ENCODE results near the gene MED13L.

The MED13L gene

DNA sequence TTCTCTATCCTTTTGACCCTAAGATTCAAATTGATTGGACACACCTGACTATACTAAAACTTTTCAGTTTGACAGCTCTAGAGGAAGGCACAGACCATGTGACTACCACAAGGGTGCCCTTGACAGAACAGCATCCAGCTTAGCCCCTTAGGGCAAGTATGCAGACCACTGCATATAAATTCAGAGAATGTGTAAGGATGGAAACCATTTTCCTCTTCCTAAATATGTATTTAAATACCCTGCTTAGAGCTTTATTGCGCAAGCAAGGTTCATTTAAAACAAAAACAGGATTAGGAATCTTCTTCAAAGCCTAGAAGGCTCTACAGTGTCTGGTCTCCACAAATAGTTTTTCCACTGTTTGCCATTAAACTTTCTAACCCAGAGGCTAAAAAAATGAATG lies 202.8 kb downstream of the MED13L start:
- no peak for DNase-seq

DNA sequence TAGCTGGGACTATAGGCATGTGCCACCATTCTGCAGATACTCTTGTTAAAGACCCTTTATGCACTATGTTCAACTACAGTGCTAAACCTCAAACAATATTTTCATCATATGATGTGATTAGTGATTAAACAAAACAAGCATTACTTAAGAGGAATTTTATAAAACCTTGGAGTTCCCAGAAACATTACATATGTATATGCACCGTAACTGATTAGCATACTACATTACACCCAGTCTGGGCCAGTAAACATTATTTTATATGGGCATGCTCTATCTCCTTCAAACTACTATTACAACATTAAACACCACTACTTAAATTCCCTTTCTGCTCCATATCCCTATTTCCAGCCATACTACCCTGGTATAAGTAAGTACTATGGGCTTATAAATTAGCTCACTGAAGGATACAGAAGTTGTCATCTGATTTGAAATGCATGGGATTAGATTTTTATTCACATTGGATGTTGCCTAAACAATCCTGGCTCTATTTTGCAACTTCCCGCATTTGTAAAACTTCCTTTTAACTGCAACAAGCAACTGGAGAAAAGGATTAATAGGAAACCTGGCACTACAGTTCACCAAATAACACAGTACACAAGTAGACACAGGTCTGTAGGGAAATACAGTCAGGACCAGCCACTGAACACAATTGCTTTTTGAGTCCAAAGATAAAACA lies 205.8 kb downstream of the MED13L start:
- no peak for DNase-seq

DNA sequence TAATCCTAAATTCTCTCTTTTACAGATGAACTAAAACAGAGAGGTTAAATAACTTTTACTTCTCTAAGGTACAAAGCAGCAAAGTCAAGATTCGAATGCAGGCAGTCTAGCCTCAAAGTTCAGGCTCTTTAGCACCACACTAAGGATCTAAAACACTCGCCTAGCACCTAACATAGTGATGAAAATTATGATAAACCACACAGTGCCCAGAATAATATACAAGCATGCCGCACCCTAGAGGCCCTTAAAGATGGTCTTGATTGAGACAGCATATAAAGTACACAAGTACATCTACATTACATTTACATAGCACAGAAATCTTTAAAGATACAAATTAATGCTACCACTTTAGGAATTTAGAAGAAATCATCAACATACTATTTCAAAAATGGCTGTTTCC lies 207.0 kb downstream of the MED13L start:
- DNase-seq: no peak

DNA sequence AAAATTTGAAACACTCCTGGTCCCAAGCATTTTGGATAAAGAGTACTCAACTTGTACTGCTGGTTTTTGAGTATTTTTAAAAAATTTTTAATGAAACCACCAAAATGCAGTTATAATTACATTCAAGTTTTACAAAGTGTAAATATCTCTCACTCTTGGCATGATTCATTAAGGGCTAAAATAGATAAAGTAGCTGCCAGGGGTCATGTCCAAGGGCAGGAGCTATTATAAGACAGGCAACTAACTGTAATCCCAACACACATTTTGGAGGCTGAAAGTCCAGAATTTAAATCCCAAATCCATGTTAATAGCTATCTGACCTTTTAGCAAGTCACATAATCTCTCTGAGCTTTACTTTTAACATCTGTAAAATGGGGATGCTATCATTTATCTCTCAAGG lies 207.6 kb downstream of the MED13L start:
- DNase-seq: no peak

DNA sequence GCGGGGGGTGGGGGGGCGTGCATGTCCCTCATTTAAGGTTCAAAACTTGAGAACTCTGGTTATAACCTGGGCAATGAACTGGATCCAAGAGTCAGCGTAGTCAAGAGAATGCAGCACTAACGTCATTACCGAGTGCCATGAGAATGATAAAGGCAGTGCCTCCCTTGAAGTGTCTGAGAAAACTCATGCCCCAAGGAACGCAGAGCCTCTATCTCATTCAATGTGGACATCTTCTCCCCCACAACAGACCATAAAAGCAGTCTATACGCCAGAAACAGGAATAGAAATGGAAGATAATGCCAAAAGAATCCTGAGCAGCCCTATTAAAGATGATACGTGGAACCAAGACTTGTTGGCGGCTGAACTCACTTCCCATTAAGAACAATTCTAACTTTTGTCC lies 208.6 kb downstream of the MED13L start:
- DNase-seq: no peak

DNA sequence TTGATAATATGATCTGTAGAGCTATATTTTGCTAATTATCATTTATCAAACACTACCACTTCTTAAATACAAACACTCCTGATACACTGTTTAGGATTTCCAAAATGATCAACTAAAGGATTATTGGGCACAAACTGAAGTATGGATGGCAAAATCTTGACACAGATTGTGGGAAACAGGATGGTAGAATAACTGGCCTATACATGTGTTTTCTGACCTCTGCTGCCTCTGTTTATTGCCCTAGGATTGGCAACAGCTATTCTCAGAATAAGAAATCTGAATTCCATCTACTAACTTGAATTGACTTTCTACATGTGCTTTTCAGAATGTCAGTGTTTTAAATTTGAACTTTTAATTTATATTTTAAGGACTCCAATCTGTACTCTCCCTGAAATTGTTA lies 209.1 kb downstream of the MED13L start:
- DNase-seq: no peak

DNA sequence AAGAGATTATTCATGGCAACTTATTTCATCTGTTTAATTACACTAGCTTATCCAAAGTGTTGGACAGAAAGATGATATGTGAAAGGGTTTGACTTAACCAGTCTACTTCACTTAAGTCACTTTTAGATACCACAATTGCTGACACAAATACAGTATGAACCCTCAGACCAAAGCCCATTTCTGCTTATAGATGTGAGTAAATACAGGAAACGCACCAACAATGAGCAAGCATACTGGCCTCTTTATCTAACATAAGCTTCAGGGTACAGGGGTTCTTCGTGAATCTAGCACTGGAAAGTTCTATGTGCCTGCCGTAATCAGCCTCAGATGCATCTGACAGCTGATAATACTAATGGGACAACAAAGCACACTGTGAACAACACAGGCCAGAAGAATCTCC lies 209.6 kb downstream of the MED13L start:
- DNase-seq: no peak

DNA sequence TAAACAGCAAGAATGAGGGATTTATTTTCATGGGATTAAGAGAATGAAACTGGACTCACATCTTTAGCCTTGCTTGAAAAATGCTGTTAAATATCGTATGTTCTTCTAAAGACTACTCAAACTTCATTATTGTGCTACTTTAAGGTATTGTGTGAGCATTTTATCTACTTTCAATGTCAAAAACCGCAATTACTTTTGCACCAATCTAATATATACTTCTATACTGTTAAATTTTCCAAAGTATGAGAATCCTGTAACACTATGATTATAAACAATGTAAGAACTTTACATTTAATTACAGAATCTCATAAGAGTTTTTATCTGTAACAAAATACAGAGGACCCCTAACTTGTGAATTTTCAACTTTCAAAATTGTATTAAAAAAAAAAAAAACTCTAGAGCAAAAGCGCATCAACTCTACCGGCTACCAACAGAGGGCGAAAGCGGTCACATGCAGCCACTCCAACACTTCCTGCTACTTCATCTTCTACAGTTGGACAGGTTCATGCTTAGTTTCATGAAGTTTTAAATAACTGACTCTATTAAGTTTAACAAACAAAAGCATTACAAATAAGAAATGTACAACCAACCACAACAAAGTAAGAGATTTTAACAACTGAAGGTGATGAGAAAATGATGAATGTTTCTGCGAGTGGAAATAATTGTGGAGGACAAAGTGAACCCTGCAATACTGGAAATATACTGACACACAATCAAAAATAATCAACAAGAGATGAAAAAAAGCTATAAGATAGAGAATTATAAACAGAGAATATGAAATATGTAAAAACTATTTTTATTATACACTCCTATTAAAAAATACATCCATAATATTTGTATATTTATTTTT lies 210.9 kb downstream of the MED13L start:
- DNase-seq: peak; percentile 47 to 65

DNA sequence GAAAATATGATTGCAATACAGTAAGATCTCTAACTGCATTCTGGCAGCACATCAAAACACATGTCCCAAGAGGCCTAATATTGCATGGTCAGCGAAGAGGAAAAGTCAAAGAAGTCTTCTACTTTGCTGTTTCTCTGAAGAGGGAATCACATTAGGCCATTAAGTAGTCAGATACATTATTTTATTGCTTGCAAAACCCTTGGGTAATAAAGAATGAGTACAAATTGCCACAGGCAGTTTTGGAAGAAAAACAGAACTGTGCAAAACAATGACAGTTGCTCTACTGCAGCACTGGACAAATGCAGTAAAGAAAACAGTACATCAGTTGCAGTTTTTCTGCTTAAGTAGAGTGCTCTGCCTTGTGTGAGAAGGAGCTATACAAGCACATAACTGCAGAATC lies 211.9 kb downstream of the MED13L start:
- no peak for DNase-seq

DNA sequence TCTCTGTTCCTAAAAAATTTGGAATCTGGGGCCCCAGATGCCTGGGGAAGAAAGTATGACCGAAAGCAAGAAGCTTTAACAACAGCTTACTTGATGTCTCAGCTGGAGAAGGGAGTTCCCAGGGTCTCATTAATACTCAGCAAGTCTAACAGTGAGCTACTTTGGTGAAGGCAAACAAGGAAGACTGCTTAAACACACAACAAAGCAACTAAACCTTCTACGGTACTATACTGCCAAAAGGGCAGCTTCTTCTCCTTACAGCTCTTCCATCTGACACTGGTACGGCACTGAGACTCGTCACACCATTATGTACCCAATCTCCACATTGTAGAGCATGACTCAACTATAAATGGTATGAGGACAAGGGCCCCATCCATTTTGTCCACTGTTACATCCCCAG lies 213.0 kb downstream of the MED13L start:
- DNase-seq: no peak

DNA sequence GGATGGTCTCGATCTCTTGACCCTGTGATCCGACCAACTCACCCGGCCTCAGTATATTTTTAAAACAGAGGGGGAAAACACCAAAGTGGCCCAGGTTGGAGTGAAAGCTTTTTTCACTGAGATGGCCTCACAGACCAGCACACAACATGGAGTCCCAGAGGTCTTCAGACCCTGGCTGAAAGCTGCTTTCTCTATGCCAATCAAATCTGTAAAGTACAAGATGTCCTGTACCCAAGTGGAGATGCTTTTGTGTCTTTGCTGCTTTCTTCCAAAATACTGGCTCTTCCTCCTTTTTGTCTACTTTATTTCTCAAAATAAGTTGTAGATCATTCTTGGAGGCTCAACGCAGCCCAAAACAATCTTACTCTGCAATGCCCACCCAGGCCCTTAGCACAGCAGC lies 214.8 kb downstream of the MED13L start:
- no peak for DNase-seq

DNA sequence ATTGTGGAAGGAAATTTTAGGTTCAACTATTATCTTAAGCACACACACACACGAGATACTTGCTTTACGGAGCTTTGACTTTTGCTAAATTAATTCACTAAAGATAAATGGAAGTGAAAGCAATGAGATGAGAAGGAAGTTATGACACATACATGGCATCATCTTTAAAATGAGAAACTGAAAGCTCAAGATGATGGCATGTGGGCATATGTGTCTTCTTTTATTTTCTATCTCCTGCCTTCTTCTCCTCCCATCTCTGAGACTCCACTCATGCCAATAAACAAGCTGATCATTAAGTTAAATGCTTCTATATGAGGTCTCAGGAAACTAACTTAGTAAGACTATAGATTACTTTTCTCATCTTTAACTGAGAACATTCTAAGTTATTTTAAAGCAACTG lies 216.7 kb downstream of the MED13L start:
- DNase-seq: no peak

DNA sequence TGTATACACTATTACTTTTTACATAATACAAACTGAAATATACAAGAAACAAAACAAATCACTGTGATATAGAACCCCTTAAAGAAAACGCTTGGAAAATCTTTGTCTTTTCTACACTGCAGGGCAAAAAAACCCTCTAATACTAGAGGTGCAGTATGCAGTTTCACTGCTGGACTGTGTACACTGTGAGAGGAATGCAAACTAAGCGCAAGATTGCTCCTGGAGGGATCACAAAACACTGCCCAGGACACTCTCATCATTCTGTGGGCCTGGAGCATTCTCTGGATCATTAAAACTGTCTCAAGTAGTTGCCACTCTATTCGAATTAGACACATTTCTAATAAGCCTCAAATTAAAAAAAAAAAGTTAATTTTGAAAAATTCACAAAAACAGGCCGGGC lies 217.6 kb downstream of the MED13L start:
- DNase-seq: no peak

DNA sequence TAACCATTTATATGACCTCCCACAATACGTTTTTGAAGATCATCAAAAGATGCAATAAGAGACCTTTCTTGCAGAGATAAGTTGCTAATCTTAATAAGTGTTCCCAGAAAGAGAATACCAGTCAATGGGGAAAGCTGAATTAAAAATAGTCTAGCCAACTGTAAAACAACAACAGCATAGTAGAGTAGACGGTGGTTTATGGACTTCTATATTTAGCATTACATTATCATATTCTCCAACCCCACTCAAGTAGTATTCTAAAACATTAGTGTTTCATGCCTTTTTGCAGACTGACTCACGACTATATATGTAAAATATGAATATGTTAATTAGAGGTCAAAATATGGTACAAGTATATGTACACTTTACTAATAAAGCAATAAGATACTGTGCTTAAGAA lies 218.9 kb downstream of the MED13L start:
- DNase-seq: no peak

DNA sequence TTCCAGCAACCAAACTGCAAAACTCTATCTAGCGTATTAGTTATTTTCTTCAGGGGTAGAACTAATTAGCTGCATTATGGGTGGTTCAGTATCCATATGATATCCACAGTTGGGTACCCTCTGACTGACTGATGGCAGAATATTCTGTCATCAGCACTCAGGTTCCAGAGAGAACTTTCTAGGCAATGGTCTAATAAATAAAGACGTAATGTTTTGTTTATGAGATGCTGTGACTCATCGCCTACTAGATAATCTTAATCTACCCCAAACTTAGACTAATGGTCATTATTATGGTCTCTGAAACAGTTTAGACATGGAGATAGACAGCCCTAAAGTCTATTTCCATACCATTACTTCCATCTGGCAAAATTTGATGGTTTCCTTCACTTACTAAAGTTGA lies 220.1 kb downstream of the MED13L start:
- DNase-seq: no peak

DNA sequence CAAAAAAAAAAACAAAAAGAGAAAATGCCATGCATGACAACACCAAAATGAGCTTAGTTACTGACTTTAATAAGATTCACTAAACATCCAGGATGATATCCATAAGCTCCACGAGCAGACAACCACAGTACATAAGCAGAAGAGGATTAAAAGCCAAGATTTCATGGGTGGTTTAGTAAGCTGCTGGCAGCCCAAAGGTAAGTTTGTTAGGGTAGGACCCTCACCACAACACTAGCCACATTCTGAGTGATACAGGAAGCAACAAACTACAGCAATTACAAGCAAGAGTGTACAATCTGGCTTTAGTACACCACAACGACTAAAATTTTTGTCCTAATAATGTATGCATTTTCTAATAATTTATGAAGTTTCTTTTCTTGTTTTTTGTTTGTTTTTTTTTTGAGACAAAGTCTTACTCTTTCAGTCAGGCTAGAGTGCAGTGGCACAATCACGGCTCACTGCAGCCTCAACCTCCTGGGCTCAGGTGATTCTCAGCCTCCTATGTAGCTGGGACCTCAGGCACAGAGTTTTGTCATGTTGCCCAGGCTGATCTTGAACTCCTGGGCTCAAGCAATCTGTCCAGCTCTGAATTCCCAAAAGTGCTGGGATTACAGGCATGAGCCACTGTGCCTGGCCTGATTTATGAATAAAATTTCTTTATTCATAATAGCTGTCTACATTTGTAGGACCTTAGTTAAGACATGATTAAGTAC lies 221.4 kb downstream of the MED13L start:
- no peak for DNase-seq

DNA sequence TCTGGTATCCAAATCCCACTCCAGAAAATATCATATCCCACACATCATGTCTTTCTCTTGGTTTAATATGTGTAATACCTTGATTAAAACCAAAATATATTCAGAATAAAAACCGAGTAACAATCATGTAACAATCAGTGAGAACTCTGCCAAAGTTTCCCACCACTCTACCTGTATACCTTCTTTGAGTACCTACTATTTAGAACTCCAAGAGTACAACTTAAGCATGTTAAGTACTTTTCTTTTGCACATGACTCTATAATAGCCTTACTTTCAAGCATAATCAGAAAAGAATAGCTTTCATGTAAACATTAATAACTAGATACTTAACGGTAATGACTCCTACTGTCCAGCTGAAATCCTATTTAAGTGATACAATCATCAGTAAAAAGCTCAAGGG lies 223.2 kb downstream of the MED13L start:
- no peak for DNase-seq

DNA sequence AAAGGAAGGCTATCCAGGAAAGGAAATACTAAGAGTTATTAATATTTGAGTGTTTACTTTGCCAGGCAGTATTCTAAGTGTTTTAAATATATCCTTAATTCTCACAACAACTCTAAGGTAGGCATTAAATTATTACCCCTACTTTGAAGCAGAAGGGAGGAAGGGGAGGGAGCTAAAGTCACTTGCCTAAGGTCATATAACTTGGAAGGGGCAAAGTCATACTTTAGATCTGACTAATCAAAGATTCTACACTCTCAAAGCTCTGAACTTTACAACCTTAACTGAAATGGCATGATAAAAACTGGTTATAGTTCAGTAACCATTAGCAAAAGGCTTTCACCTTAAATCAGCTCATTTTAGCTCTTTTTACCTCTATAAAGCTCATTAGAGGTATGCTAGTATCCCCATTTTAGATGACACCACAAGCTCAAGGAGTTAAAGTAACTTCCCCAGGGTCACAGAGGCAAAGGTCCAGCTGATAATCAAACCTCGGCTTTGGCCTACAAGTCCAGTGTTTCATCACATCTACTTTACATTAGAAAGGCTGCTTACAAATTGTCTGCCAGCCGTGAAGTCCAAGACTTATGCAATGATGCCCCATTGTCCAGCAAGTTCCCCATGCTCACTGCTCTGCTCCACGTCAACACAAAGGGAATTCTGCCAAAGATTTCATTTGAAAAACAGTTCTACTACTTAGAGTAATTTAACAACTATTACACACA lies 223.9 kb downstream of the MED13L start:
- no peak for DNase-seq

DNA sequence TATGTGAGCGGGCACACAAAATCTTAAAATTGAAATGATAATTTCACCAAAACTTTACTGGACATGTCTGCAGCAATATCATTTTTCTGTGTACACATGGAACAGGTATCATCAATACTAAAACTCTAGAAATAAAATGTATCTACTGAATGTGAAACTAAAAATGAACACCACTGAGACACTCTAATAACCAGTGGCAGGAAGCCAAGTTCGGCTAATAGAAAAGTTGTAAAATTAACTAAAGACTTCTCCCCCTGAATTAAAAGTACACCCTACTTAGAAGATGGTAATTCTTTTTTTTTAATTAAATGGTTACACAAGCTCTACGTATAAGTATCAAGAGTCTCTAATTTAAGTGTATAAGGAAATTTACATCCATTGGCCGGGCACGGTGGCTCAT lies 227.2 kb downstream of the MED13L start:
- no peak for DNase-seq

DNA sequence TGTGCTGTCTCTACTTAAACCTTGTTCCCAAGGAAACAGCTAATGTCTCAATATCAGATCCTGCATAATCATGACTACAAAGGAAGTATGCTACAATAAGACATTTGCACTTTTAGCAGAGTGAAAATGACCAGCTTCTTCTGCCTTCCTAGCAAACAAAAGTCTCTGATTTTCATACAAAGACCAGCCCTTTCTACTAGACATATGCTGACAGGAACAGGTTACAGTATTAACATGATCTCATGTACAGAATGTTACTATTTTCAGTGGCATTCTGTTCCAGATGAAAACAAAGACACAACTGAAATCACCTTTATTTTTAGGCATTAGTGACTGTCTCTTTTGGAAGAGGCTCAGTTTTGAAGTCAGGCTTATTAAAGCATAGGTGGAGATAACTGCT lies 228.6 kb downstream of the MED13L start:
- no peak for DNase-seq

DNA sequence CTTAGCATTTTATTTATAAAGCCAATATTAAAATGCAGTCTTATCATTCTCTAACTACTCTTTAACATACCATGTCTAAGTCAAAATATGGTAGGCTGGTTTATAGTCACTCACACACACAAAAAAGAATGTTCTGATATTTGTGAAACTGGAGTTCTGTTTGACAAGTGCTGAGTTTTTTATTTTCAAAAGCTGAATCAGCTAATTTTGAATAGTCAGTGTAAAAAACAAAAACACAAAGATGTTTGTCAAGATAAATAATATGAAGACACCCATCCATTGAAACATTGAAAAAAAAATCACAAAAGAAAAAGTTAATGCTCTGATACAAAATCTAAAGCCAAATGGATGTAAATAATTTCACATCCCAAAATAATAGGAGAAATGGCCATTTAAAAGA lies 231.5 kb downstream of the MED13L start:
- DNase-seq: no peak

DNA sequence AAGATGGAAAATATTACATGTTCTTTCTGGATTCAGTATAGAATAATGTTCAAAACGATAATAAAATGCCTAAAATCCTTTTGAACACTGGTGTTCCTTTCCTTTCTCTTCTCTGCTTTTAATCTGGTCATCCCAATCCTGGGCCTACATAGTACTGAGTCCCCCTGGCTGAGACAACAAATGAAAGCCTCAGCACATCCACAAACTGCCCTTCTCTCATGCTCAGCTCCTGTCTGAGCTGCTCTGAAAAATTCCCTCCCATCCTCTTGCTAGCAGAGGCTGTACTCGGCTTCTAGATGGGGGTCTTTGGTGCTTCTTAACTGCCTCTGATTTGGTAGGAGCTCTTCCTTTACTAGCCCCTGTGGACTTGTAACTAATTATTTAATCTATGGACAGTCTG lies 232.3 kb downstream of the MED13L start:
- no peak for DNase-seq
